GM19438 (cell line): ENCODE measurements around the gene MYO1D.
A peak's percentile ranks its signal among the peaks of the same experiment; 100 is the strongest.

Experiments used
- ATAC-seq: cut with Tn5 transposase; IDR thresholded peaks from one replicate; pipeline ENCODE4 v1.9.1; 2021; ENCODE audit warnings: low read depth; ENCODE audit not compliant: unreplicated experiment

MYO1D gene

GRCh38 chr17:32520737-32521404 is 356.1 kb downstream of the MYO1D start:
- no peak for ATAC-seq

GRCh38 chr17:32520104-32520701 is 356.7 kb downstream of the MYO1D start:
- ATAC-seq: no peak

- no peak for ATAC-seq
Measured at GRCh38 chr17:32519228-32520103, 357.5 kb downstream of the MYO1D start.

DNA sequence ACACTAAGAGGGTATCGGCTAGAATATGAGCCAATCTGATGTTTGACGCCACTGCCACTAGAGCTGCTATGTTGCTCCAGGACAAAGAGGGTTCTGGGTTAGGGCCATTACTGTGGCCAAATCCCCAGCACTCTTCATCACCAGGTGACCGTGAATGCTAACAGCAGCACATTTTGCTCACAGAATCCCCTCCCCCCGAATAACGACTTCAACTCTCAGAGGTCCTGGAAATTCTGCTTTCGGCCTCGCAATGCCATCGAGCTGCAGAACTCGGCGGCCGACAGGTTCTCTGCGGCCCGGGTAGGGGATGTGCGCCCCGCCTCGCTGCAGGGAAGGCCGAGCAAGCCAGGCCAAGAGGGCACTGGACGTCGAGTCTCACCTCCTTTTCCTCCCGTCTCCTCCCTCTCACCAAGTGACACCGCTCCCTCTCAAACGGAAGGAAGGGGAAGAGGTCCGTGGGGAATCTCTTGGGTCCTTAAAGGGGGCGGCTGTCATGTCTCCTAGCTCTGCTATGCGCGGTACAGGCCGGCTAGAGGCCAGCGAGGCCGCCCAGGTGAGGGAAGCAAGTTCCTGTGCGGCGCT is 358.2 kb downstream of the MYO1D start:
- ATAC-seq: no peak

DNA sequence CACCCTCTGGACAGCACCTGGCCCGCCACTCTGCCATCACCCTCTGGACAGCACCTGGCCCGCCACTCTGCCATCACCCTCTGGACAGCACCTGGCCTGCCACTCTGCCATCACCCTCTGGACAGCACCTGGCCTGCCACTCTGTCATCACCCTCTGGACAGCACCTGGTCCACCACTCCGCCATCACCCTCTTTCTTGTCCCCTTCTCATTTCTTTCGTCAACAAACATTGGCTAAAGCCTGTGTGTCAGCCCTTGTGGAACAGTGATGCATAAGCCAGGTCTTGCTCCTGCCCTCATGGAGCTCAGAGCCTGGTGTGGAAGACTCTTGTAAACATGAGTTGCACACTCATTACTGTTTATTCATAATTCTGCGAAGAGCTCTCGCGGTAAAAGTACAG is 358.9 kb downstream of the MYO1D start:
- no peak for ATAC-seq

GRCh38 chr17:32516940-32517701 is 359.8 kb downstream of the MYO1D start:
- ATAC-seq: no peak

- ATAC-seq: no peak
Measured at GRCh38 chr17:32516450-32516849, 360.5 kb downstream of the MYO1D start.

DNA sequence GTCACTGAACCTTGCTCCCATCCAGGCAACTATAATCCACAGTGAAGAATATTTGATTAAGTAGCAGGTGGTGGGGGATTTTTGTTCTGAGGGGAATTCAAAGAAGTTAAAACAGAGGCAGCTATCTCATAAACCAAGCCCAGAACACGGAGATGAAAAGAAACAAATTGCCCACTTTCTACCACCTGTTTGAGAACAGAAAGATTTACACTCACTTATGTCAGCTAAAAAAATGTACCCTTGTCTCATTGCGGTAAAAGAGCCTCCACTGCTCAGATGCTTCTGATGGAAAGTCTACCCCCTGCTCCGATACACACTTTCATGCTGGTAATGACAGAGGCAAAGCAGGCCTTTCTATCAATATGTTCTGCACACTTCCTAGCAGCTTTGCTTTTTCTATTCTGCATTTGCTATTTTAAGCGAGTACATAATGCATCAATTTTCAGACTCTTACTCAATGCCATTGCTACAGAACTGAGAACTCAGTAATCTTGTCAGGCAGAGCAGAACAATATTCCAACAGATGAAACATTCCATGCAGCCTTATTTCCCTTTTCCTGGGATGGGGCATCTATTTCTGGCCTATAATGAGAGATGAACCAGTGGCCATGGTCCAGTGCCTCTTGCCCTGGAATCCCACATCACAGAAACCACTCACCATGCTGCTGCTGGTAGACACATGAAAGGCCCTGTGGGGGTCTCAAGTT is 361.1 kb downstream of the MYO1D start:
- no peak for ATAC-seq

GRCh38 chr17:32514606-32515005 is 362.3 kb downstream of the MYO1D start:
- ATAC-seq: no peak

GRCh38 chr17:32513579-32513978 is 363.3 kb downstream of the MYO1D start:
- ATAC-seq: no peak

DNA sequence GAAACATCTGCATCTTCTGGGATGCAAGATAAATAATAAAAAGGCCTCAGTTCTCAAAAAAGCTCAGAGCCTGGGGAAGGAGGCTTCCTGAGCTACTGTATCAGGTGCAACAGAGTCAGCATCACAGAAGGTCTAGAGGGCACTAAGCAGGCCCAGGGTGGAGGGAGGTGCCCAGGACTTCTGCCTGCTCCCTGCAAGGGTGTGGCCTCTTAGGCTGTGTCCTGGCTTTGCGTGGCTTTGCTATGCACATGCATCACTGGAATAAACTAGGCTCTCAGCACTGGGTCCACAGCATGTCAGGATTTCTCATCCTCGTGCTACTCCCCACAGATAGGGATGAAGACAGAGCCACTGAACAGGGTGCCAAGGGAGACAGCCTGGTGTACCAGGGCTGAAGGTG is 364.6 kb downstream of the MYO1D start:
- no peak for ATAC-seq

GRCh38 chr17:32510466-32510865 is 366.5 kb downstream of the MYO1D start:
- ATAC-seq: no peak

DNA sequence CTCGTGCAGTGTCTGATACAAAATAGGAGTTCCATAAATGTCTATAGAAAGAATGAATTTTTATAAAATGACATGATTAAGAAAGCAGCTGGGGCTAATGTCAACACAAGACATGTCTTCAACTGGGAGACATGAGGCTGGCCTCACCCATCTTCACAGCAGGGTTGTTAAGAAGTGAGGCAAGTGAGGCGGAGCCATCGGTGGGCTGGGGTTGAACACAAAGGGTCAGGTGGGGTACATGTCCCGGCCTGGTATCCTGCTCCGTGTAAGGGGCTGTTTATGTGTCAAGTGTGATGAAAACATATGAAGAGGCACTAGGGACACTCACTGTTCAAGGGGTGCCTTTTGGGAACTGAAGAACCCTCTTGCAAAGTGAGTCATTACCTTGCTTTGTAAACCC is 368.0 kb downstream of the MYO1D start:
- no peak for ATAC-seq

DNA sequence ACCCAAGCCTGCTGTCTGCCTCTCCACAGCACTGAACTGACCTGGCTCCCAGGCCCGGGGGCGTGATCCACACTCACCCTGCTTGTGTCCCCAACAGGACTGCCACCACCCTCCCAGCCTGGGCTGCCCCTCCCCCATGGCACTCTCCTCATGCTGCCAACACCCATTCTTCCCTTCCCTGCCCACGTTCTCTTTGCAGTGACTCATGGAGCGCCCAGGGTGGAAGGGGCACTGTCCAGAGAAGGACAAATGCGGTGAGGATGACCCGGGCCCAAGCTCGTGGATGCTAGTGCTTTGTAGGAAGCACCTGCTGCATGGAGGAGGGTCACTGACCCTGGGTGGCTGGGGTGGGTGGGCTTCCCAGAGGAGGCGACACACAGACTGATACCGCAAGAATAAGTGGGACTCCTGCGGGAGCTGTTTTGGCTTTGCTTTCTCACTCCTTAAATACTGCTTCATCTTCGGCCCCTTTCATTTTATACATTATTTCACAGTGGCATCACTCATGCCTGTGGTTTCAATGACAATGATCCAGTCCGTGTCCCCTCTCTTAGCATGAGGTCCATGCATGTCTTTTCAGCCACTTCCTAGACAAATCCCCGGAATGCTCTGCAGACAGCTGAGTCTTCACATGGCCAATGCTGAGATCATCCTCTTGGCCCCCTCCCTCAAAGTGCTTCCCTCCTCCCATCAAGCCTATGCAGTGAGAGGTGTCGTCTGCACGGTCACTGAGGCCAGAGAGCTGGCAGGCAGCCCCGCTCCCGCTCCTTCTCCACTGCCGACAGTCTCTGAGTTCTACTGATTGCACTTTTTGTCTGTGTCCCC is 372.5 kb downstream of the MYO1D start:
- no peak for ATAC-seq

GRCh38 chr17:32503251-32504165 is 373.4 kb downstream of the MYO1D start:
- peak; percentile 86 for ATAC-seq

DNA sequence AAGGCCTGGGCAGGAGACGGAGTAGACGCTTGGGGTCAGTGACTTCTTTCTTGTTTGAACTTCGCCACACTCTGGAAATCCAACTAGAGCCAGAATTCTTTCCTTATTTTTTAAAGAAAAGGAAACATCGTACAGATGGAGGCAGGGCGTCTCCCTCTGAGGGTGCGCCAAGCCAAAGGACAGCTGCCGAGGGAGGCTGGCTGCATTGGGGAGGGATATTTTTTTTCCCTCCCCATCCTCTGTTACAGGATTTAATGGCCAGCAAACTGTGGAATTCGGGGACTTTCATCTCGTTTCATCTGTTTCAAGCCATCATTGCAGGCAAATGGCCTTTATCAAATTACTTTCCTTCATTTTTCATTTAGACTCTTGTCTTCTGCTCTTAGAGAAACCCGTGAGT is 374.2 kb downstream of the MYO1D start:
- no peak for ATAC-seq

- no peak for ATAC-seq
Measured at GRCh38 chr17:32502013-32502412, 374.9 kb downstream of the MYO1D start.

DNA sequence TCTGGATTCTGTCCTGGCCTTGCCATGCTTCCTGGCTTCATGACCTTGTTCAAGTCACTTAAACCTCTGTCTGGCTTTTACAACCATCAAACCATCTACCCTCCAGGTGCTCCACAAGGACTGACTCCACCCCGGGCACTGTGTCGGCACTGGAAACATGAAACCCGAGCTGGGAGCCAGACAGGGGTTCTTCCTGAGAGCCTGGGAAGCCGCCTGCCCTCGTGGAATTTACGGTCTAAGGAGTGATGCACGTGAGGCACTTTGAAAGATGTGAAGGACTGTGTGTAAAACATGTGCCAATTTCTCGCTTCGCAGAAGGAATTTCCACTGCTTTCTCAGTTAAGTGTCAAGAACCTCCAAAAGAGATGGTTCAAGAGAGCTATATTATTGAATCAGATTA is 378.5 kb downstream of the MYO1D start:
- ATAC-seq: no peak
